Stimulated activated CD8-positive, alpha-beta memory T cell treated with anti-CD3 and anti-CD28 coated beads, Interleukin-12 subunit alpha, Interleukin-12 subunit beta, amount 100 ng/mL, for 24 hours (primary cell): ENCODE data around the gene MGAT4C.
"Not testable (repeated sequence)": the region's sequence is repeated elsewhere in the genome, so short reads cannot be mapped to it uniquely, and the experiment has no call there.

Experiments used
- DNase-seq: peaks from one replicate; pipeline ENCODE4 v3.0.0-alpha.2; 2020; ENCODE audit errors: extremely low read depth

MGAT4C gene

DNA sequence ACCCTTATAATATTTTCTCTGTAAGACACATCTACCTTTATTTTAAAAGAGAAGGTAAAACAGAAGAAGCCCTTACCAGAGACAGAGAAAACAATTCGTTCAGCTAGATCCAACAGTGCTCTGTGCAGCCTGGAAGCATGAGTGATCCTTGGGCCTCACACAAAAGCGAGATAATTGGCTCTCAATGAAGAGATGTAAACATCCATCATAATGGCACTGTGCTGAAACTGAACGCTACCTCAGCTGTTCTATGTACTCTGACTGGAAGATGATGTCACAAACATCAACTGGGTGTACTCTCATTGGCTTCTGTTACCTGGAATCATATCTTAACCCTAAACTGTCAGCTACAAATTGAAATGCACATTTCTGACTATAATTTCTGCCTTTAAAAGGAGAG, at the start of gene MGAT4C:
MGAT4C (minus strand) TSS at position 229 of the 400 bp plus-strand sequence.
- DNase-seq: no peak

DNA sequence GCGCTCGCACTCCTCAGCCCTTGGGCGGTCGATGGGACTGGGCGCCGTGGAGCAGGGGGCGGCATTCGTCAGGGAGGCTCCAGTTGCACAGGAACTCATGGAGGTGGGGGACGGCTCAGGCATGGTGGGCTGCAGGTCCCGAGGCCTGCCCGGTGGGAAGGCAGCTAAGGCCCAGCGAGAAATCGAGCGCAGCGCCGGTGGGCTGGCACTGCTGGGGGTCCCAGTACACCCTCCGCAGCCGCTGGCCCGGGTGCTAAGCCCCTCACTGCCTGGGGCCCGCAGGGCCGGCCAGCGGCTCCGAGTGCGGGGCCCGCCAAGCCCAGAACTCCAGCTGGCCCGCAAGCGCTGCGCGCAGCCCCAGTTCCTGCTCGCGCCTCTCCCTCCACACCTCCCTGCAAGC, 40.2 kb upstream of the MGAT4C start:
- not testable (repeated sequence) for DNase-seq

DNA sequence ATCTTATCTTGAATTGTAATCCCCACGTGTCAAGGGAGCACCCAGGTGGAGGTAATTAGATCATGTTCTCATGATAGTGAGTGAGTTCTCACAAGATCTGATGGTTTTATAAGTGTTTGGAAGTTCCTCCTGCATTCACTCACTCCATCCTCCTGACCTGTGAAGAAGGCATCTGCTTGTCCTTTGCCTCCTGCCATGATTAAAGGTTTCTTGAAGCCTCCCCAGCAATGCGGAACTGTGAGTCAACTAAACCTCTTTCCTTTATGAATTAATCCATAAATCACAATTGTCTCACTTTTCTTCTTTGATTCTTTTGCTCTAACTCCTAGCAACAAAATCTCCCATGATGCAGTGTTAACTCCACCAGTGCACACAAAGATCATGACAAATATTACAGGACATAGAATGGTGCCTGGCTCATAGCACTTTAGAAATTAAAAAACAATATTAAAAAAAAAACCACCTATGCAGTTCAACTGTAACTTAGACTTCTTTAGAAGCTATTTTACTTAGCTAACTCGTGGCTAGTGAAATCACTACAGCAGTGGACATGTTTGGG, 37.6 kb upstream of the MGAT4C start:
- DNase-seq: no peak

- DNase-seq: no peak
These were observed 36.3 kb upstream of the MGAT4C start for GRCh38 chr12:86292480-86292879.

DNA sequence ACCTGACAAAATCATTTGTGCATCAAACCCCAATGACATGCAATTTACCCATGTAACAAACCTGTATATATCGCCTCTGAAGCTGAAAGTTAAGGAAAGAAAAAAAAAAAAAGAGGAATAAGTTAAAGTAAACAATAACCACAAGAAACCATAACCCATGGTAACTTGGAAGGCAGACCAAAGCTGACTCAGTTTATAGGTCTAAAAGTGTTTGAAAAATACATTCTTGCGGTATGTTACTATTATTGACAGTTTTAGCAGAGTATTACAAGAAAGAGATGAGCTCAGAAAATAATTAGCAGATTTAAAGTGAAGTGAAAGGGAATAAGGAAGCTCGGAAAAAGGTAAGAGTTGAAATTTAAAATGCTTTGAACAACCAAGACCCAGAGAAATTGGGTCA, 34.4 kb upstream of the MGAT4C start:
- no peak for DNase-seq

- DNase-seq: no peak
These were observed 29.9 kb upstream of the MGAT4C start for GRCh38 chr12:86286119-86286518.

GRCh38 chr12:86283620-86284019, 27.4 kb upstream of the MGAT4C start:
- no peak for DNase-seq

DNA sequence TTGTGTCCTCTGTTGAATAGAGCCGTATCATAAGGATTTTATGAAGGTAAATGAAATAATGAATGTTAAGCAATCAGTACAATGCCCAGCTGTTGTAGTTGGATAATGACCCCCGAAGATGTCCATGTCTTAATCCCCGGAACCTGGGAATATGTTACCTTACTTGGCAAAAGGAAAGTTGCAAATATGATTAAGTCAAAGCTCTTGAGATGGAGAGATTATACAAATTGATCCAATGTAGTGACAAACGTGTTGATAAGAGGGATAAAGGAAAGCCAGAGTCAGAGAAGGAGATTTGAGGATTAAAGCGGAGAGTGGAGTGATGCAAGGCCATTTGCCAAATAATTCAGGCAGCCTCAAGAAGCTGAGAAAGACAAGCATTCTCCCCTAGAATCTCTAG, 19.2 kb upstream of the MGAT4C start:
- DNase-seq: no peak

DNA sequence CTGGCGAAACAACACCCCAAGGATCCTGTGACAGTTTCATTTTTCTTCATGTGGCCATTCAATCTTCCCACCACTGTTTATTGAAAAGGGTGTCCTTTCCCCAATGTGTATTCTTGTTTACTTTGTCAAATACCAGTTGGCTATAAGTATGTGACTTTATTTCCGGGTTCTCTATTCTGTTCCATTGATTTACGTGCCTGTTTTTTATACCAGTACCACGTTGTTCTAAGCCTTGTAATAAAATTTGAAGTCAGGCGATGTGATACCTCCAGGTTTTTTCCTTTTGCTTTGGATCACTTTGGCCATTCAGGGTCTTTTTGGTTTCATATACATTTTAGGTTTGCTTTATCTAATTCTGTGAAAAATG, 9.1 kb upstream of the MGAT4C start:
- no peak for DNase-seq

GRCh38 chr12:86264451-86265328, 8.5 kb upstream of the MGAT4C start:
- DNase-seq: no peak

DNA sequence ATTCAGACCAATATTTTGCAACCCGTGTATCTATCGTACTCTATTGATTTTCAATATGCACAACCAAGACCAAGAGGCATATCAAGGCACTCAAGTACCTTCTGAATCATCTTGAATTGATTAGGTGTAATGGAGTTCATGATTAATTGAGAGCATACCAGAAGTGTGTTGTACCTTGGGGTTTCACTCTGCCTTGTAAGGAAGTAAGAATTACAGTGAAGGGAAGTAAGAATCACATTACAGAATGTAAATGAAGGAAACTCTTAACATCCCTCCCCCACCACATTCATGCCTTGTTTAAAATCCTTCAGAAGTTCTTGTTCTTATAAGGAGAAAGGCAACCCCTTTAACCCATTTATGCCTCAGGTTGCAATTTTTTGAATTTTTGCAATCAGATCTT, 5.4 kb upstream of the MGAT4C start:
- no peak for DNase-seq

DNA sequence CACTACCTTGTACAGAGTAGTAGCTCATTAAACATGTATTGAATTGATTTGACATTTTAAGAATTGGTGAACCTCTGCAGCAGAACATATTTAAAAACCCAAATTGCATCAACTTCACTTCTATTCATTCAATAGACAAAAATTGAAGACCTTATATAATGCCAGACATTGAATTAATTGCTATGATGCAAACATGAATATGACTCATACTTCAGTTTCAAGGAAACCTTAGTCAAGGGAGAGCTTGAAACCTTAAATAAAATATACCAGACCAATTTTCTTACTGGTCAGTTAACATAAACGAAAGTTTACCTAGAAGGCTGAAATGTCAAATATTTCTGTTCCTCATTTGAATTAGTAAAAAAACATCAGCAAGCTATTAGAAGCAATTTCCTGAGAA, 5.0 kb upstream of the MGAT4C start:
- no peak for DNase-seq

DNA sequence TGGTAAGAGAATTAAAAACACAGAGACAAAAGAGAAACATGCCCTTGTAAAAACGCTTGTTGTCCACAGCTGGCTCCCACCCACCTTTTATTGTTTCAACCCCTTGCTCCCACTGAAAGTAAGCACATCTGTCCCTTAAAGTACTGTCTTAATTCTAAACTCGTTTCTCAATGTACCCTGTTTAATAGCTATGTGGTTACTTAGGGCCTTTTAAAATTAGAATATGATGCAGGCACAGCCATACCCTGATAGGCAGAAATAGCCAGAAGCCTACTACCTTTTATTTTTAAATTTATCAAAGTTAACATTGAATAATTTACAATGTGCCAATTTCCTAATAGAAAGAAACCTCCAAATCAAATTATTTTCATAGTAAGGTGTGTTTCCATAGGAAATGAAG, 4.0 kb upstream of the MGAT4C start:
- no peak for DNase-seq

GRCh38 chr12:86257134-86257533, 943 bp upstream of the MGAT4C start:
- no peak for DNase-seq

- DNase-seq: no peak
These were observed 1.6 kb downstream of the MGAT4C start for GRCh38 chr12:86254399-86255107.

DNA sequence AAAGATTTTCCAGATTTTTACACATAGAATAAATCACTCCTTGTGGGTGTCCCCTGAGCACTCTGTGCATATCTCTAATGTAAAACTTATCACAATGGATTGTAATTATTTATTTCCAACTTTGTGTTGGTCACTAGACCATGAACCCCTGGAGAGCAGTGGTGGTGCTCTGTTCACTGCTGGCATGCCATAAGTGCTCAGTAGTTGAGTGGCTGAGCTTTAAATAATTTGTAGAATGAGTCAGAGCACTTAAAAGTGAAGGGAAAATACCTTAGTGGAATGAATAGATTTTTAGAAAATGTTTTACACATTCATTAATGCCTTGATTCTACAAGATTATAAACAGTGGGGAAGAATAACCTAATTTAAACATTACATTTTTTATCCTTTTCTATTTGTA, 6.3 kb downstream of the MGAT4C start:
- no peak for DNase-seq

DNA sequence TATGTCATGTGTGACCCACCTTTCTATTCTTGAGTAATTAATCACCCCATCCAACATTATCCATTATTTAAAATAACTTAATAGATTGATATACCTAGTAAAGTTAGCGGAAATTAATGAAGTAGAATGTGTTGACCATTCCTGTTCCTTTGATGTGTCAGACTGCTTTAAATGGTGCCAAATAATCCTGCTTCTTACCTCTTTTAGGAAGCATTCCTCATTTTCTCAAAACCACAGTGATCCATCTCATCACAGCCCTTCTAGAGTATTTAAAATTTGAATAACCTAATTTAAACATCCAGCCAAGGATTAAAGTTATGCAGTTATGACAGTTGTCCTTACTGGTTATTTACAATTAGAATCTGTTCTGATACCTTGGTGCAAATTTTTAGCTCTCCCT, 6.9 kb downstream of the MGAT4C start:
- DNase-seq: no peak

GRCh38 chr12:86247871-86248270, 8.3 kb downstream of the MGAT4C start:
- no peak for DNase-seq

- DNase-seq: no peak
These were observed 14.6 kb downstream of the MGAT4C start for GRCh38 chr12:86241600-86241999.

- no peak for DNase-seq
These were observed 21.8 kb downstream of the MGAT4C start for GRCh38 chr12:86234316-86234855.

DNA sequence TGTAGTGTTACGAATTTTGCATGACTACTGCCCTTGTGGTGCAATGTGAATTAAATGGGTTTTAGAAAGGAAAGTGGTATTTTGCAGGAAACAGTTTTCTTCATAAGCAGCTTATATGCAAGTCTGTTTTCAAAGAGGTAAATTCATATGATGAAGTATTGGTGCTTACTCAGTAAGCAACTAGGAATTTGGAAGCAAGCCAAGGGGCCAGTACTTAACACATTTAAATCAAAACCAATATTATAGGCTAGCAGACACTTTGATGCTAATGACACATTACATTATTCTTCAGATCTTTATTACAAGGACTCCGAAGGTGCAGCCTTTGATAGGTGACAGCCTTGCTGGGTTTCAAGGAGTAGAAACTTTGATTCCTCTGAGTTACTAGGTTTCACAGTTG, 23.1 kb downstream of the MGAT4C start:
- DNase-seq: no peak

DNA sequence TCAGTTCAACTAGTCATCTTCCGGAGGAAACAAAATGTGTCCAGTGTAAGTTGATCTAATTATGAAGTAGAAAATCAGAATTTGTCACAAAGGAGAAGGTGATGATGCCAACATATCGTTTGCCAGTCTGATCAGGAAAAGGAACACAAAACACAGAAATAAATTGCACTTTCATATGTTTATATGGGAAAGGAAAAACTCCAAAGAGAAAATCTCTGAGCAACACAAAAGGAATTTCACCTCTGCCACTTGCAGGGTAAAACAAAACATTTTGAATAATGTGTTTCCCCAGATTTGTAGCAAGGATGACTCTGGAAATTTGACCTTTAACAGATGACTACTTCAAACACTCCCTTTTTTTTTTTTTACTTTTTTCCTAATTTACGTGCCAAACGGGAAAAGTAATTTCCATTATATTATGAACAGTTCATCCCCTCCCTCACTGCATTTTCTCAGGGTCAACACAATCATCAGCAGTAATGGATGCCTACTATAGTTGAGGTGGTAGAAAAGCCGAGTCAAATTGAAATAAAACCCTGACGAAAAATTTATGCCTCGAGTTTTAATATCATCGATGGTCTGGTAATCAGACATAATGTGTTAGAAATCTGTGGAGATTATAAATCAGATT, 25.6 kb downstream of the MGAT4C start:
- no peak for DNase-seq
